ES-I3 (cell line): ENCODE results near the gene SLC39A10.
"Not testable (repeated sequence)": the region's sequence is repeated elsewhere in the genome, so short reads cannot be mapped to it uniquely, and the experiment has no call there.

Experiments
- H3K36me3 ChIP-seq: 2 replicates; pipeline ENCODE4 v1.6.1; 2013; ENCODE audit warnings: mild to moderate bottlenecking, low read length, control low read depth, moderate library complexity; ENCODE audit not compliant: insufficient read depth
- H3K4me1 ChIP-seq: 2 replicates; pipeline ENCODE4 v1.6.1; 2013; ENCODE audit warnings: mild to moderate bottlenecking, control low read depth, low read length; ENCODE audit not compliant: insufficient read depth
- H3K9ac ChIP-seq: 2 replicates; pipeline ENCODE4 v1.6.1; 2013; ENCODE audit warnings: low read depth, mild to moderate bottlenecking, low read length, moderate library complexity
- H3K9me3 ChIP-seq: 2 replicates; pipeline ENCODE4 v1.6.1; 2013; ENCODE audit warnings: mild to moderate bottlenecking, low read length, moderate library complexity; ENCODE audit not compliant: control insufficient read depth, insufficient read depth

The SLC39A10 gene

GRCh38 chr2:195672674-195673073, 15.6 kb downstream of the SLC39A10 start:
- Histone ChIP-seq H3K4me1 (no peaks in the 10 kb centered on the region), H3K9ac (no peak overlapping the region), H3K36me3 (no peaks in the 10 kb centered on the region), H3K9me3 (no peaks in the 10 kb centered on the region)

GRCh38 chr2:195674491-195675221, 17.6 kb downstream of the SLC39A10 start:
- Histone ChIP-seq H3K9ac (no peak overlapping the region), H3K36me3 (no peaks in the 10 kb centered on the region), H3K4me1 (no peaks in the 10 kb centered on the region), H3K9me3 (no peaks in the 10 kb centered on the region)

- Histone ChIP-seq H3K9me3 (no peaks in the 10 kb centered on the region), H3K9ac (no peak overlapping the region), H3K36me3 (peaks cover 9% of the 10 kb centered on the region), H3K4me1 (no peaks in the 10 kb centered on the region)
Observed at GRCh38 chr2:195675783-195676427, 18.9 kb downstream of the SLC39A10 start.

GRCh38 chr2:195677290-195677689, 20.3 kb downstream of the SLC39A10 start:
- H3K36me3 ChIP-seq = peaks cover 9% of the 10 kb centered on the region
- H3K4me1 ChIP-seq = no peaks in the 10 kb centered on the region
- H3K9ac ChIP-seq = no peak overlapping the region
- no peaks in the 10 kb centered on the region for H3K9me3 ChIP-seq

- H3K4me1 ChIP-seq = no peaks in the 10 kb centered on the region
- no peaks in the 10 kb centered on the region for H3K9me3 ChIP-seq
- H3K36me3 ChIP-seq = peaks cover 9% of the 10 kb centered on the region
- no peak overlapping the region for H3K9ac ChIP-seq
Observed at GRCh38 chr2:195677884-195678283, 20.9 kb downstream of the SLC39A10 start.

GRCh38 chr2:195682077-195682476, 25.1 kb downstream of the SLC39A10 start:
- peaks cover 9% of the 10 kb centered on the region for H3K36me3 ChIP-seq
- H3K4me1 ChIP-seq = peaks cover 15% of the 10 kb centered on the region; the same call in 1 of the 2 replicates
- no peak overlapping the region for H3K9ac ChIP-seq
- no peaks in the 10 kb centered on the region for H3K9me3 ChIP-seq

- peaks cover 20% of the 10 kb centered on the region; the same call in 1 of the 2 replicates for H3K4me1 ChIP-seq
- no peaks in the 10 kb centered on the region for H3K9me3 ChIP-seq
- peaks cover 9% of the 10 kb centered on the region for H3K36me3 ChIP-seq
- no peak overlapping the region for H3K9ac ChIP-seq
Observed at GRCh38 chr2:195683174-195683573, 26.1 kb downstream of the SLC39A10 start.

GRCh38 chr2:195686564-195686963, 29.5 kb downstream of the SLC39A10 start:
- Histone ChIP-seq H3K9ac (no peak overlapping the region), H3K9me3 (no peaks in the 10 kb centered on the region), H3K36me3 (no peaks in the 10 kb centered on the region), H3K4me1 (peaks cover 20% of the 10 kb centered on the region; the same call in 1 of the 2 replicates)

GRCh38 chr2:195687320-195688086, 30.5 kb downstream of the SLC39A10 start:
- H3K4me1 ChIP-seq = peaks cover 20% of the 10 kb centered on the region; the same call in 1 of the 2 replicates
- no peak overlapping the region for H3K9ac ChIP-seq
- H3K36me3 ChIP-seq = no peaks in the 10 kb centered on the region
- no peaks in the 10 kb centered on the region for H3K9me3 ChIP-seq

GRCh38 chr2:195692531-195692930, 35.5 kb downstream of the SLC39A10 start:
- peaks cover 15% of the 10 kb centered on the region for H3K4me1 ChIP-seq
- not testable (repeated sequence) for H3K9me3 ChIP-seq, H3K36me3 ChIP-seq

GRCh38 chr2:195694553-195694952, 37.5 kb downstream of the SLC39A10 start:
- Histone ChIP-seq H3K36me3 (no peaks in the 10 kb centered on the region), H3K9ac (peak overlapping the region; percentile 40), H3K9me3 (no peaks in the 10 kb centered on the region; the same call in 1 of the 2 replicates), H3K4me1 (peaks cover 11% of the 10 kb centered on the region)

More at GRCh38 chr2:195692531-195692930, 35.5 kb downstream of the SLC39A10 start:
- H3K9ac ChIP-seq = not testable (repeated sequence)

GRCh38 chr2:195695002-195695631, 38.1 kb downstream of the SLC39A10 start:
- no peaks in the 10 kb centered on the region; the same call in 1 of the 2 replicates for H3K9me3 ChIP-seq
- H3K9ac ChIP-seq = peak overlapping the region; percentile 40
- H3K36me3 ChIP-seq = no peaks in the 10 kb centered on the region
- H3K4me1 ChIP-seq = peaks cover 11% of the 10 kb centered on the region

- Histone ChIP-seq H3K9ac (no peak overlapping the region), H3K9me3 (no peaks in the 10 kb centered on the region; the same call in 1 of the 2 replicates), H3K4me1 (peaks cover 11% of the 10 kb centered on the region), H3K36me3 (no peaks in the 10 kb centered on the region)
Observed at GRCh38 chr2:195696012-195696411, 39.0 kb downstream of the SLC39A10 start.

- no peaks in the 10 kb centered on the region for H3K36me3 ChIP-seq
- H3K4me1 ChIP-seq = peaks cover 11% of the 10 kb centered on the region
- H3K9ac ChIP-seq = no peak overlapping the region
- no peaks in the 10 kb centered on the region; the same call in 1 of the 2 replicates for H3K9me3 ChIP-seq
Observed at GRCh38 chr2:195697681-195698220, 40.7 kb downstream of the SLC39A10 start.
